Cerebellar cortex (tissue), 1 donor: ENCODE results near the gene TRPT1.
A peak's percentile ranks its signal among the peaks of the same experiment; 100 is the strongest.

Experiments used
- DNase-seq: peaks from one replicate; pipeline ENCODE4 v3.0.0-alpha.2; 2015; ENCODE audit warnings: low spot score

Gene TRPT1

GRCh38 chr11:64244966-64245365 is 19.0 kb upstream of the TRPT1 start:
- DNase-seq, result no peak

- DNase-seq, result no peak
Observed at GRCh38 chr11:64244107-64244506, 18.1 kb upstream of the TRPT1 start.

GRCh38 chr11:64243236-64243854 is 17.4 kb upstream of the TRPT1 start:
- no peak for DNase-seq

GRCh38 chr11:64241491-64242374 is 15.7 kb upstream of the TRPT1 start:
- peak; percentile 68 for DNase-seq

- DNase-seq, result peak; percentile 99
Observed at GRCh38 chr11:64241241-64241490, 15.2 kb upstream of the TRPT1 start.

GRCh38 chr11:64240435-64241240 is 14.7 kb upstream of the TRPT1 start, which contains the start of gene FKBP2:
Gene FKBP2, plus strand, starts transcription at chr11:64241095. Its CDS starts 1,293 bp downstream, at chr11:64242388.
- peak; percentile 97 for DNase-seq

GRCh38 chr11:64239662-64240434 is 13.9 kb upstream of the TRPT1 start:
- no peak for DNase-seq

- DNase-seq, result no peak
Observed at GRCh38 chr11:64238999-64239398, 13.0 kb upstream of the TRPT1 start.

- DNase-seq, result no peak
Observed at GRCh38 chr11:64238076-64238475, 12.1 kb upstream of the TRPT1 start.

GRCh38 chr11:64237484-64237951 is 11.5 kb upstream of the TRPT1 start:
- no peak for DNase-seq

GRCh38 chr11:64235437-64236161 is 9.6 kb upstream of the TRPT1 start:
- DNase-seq, result no peak

GRCh38 chr11:64234647-64235379 is 8.8 kb upstream of the TRPT1 start:
- DNase-seq, result no peak

- no peak for DNase-seq
Observed at GRCh38 chr11:64233913-64234586, 8.1 kb upstream of the TRPT1 start, which contains the start of gene VEGFB. Gene VEGFB, plus strand, starts transcription at chr11:64234584. Its CDS starts 250 bp downstream, at chr11:64234834.

GRCh38 chr11:64232967-64233315 is 7.0 kb upstream of the TRPT1 start:
- no peak for DNase-seq

- DNase-seq, result no peak
Observed at GRCh38 chr11:64232182-64232966, 6.4 kb upstream of the TRPT1 start.

GRCh38 chr11:64231546-64231945 is 5.6 kb upstream of the TRPT1 start:
- DNase-seq, result no peak

GRCh38 chr11:64230985-64231365 is 5.0 kb upstream of the TRPT1 start:
- no peak for DNase-seq

GRCh38 chr11:64230171-64230984 is 4.4 kb upstream of the TRPT1 start, which contains the start of gene DNAJC4:
Gene DNAJC4, plus strand, starts transcription at chr11:64230548. Its CDS starts 307 bp downstream, at chr11:64230855.
- peak; percentile 98 for DNase-seq
